Measurements from ENCODE around the gene PI4KB.

Gene PI4KB

GRCh38 chr1:151254217-151255213 is 72.7 kb downstream of the PI4KB start, which contains the start of gene PSMD4:
TSS of gene PSMD4 (plus strand) at chr1:151254734. CDS start at chr1:151254783, 49 bp downstream.
- DNase-seq (ENCODE audit: low read depth), result peak; percentile 98
- TF ChIP-seq CTCF (IDR thresholded peaks at IDR 0.05; ENCODE audit: insufficient read depth, low read depth, low read length, missing control alignments), result no peak
- peak within 1 kb of the TSS; percentile 74 for H3K4me3 ChIP-seq (ENCODE audit: low read length)

GRCh38 chr1:151251656-151252470 is 75.4 kb downstream of the PI4KB start:
- no peak overlapping the region for H3K4me3 ChIP-seq (ENCODE audit: low read length)
- peak; percentile 84 for DNase-seq (ENCODE audit: low read depth)
- TF ChIP-seq CTCF (IDR thresholded peaks at IDR 0.05; ENCODE audit: insufficient read depth, low read depth, low read length, missing control alignments), result peak; percentile 86

GRCh38 chr1:151246786-151247185 is 80.4 kb downstream of the PI4KB start:
- TF ChIP-seq CTCF (IDR thresholded peaks at IDR 0.05; ENCODE audit: insufficient read depth, low read depth, low read length, missing control alignments), result no peak
- no peak overlapping the region for H3K4me3 ChIP-seq (ENCODE audit: low read length)
- DNase-seq (ENCODE audit: low read depth), result no peak

GRCh38 chr1:151243683-151244216 is 83.5 kb downstream of the PI4KB start:
- H3K4me3 ChIP-seq (ENCODE audit: low read length), result no peak overlapping the region
- no peak for DNase-seq (ENCODE audit: low read depth)
- no peak for TF ChIP-seq CTCF (IDR thresholded peaks at IDR 0.05; ENCODE audit: insufficient read depth, low read depth, low read length, missing control alignments)

GRCh38 chr1:151242442-151242841 is 84.8 kb downstream of the PI4KB start:
- H3K4me3 ChIP-seq (ENCODE audit: low read length), result no peak overlapping the region
- no peak for DNase-seq (ENCODE audit: low read depth)
- TF ChIP-seq CTCF (IDR thresholded peaks at IDR 0.05; ENCODE audit: insufficient read depth, low read depth, low read length, missing control alignments), result no peak
